Kidney tubule cell (primary cell): ENCODE data around the gene MAML3.

Source experiments
- DNase-seq: peaks from one replicate; pipeline ENCODE4 v3.0.0-alpha.2; 2018; ENCODE audit warnings: low spot score

Gene MAML3

DNA sequence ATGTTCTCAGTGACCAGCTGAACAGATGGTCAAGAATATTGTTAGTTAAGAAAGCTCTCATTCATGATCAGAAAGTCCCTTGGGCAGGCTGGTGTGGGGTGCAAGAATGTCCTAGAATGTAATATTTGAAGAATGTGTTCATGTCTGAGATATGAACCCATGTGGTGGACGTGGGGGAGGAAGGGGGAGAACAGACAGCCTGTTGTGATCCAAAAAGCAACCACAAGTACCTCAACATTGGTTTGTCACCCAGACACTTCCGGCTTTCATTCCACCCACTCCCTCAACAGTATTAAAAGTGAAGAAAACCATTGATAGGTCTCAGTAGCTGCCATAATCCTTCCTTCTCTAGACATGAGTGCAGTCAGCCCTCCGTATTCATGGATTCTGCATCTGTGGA is 82.2 kb downstream of the MAML3 start:
- no peak for DNase-seq

DNA sequence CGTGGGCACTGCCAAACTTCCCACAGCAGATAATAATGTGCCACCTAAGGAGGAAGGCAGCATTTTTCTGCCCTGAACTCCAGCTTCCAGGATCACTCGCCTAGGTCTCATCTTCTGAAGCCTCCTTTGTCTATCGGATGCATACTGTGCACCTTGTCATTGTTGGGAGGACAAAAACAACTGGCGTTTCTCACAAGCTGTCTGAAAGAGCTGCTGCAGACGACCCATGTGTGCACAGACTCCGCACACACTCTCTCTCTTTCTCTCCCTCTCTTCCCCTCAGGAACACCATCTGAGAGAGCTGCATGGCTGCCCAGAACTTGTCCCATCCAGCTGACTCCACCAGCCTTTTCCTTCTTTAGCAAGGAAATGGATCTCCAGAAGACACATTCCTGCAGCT is 83.0 kb downstream of the MAML3 start:
- DNase-seq, result no peak

- DNase-seq, result no peak
These were observed 83.6 kb downstream of the MAML3 start for GRCh38 chr4:140070366-140070765.

DNA sequence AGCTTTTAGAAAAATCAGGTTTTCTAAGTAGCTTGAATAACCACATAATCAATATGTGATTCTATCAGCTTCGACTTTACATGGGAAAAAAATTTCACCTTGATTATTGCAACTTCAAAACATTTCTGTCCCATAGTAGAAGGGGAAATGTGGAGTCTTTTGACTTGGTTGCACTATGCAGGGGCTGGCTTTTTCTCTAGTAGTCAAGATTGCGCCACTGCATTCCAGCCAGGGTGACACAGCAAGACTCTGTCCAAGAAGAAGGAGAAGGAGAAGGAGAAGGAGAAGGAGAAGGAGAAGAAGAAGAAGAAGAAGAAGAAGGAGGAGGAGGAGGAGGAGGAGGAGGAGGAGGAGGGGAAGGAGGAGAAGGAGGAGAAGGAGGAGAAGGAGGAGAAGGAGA is 84.9 kb downstream of the MAML3 start:
- DNase-seq, result no peak

- no peak for DNase-seq
These were observed 85.7 kb downstream of the MAML3 start for GRCh38 chr4:140068271-140068670.

DNA sequence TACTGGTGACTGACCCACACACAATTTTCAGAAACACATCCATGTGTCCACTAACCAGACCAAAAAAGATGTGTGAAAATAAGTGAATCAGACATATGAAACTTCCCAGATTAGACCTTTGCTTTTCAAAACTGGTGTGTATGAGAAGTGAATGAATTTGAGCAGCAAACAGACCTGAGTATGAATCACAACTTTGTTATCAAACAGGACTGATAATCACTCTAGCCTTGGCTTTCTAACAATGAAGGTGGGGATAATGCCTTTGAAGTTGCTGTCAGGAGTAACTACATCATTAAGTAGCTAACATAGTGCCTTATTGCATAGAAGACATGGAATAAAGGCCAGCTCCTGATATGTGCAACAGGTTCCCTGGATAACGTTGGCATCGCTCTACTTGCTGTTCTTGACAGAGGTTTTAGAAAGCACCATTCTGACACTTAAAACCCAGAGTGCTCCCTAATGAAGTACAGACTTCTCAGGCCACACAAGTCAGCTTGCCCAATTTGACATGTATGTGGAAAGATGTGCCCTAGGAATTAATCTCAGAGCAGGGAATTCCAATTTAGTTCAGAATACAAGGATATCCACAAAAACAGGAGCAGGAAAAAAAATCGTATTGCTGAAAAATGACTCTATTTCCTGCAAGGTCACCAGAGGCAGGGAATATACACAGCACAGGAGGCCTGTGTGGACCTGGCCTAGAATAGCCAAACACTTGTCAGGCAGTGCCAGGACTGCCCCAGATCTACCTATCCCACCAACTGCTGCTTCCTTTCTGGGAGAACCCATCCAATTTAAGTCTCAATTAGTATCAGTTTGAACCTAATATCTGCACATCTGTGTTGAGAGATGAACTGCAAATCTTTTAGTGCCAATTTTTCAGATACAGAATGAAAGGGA is 87.7 kb downstream of the MAML3 start:
- DNase-seq, result no peak

GRCh38 chr4:140065393-140065792 is 88.6 kb downstream of the MAML3 start:
- no peak for DNase-seq

DNA sequence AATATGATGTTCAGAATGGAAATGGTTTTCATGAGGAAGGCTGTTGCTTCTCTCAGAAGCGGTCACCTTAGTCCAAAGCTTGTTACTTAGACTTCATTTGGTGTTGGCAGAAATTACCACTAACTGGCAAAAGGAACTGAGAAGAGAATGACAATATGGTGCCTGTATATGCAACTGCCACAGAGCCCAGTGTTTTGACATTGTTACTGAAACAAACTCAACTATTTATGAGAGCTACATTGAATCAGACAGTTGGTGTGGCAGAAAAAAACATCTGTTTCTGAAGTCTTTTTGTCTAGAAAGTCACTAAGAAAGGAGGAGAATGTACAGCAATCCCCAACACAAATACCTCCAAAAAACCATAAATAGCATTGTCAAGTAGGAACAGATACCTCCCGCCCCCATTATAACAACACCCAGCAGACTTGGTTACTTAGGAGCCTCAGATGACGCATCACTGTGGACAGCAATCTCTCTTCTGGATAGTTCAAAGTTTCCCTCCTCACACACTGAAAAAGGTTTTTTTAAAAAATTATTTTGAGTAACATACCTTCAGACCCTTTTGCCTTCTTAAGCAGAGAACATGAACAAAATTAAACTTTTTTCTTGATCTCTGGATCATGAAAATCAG is 92.2 kb downstream of the MAML3 start:
- no peak for DNase-seq

- DNase-seq, result peak; percentile 36
These were observed 92.8 kb downstream of the MAML3 start for GRCh38 chr4:140061194-140061593.

GRCh38 chr4:140059159-140059558 is 94.8 kb downstream of the MAML3 start:
- DNase-seq, result no peak

GRCh38 chr4:140057701-140058100 is 96.3 kb downstream of the MAML3 start:
- no peak for DNase-seq

- no peak for DNase-seq
These were observed 98.0 kb downstream of the MAML3 start for GRCh38 chr4:140056015-140056414.

DNA sequence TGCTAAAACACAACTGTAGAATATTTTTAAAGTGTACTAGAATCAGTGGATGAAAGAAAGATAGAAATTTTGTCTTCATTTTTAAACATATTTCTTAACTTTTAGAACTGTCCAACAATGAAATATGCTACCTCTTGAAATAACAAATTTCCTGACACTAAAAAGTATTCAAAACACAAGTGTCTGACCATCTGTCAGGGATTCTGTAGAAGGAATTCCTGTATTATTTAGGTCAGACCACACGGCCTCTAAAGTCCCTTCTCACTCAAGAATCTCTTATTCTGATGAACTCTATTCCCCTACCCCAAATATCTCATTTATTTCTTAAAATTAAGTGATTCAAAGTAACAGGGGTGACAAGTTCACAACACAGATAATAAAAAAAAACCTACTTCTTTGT is 99.1 kb downstream of the MAML3 start:
- DNase-seq, result no peak

DNA sequence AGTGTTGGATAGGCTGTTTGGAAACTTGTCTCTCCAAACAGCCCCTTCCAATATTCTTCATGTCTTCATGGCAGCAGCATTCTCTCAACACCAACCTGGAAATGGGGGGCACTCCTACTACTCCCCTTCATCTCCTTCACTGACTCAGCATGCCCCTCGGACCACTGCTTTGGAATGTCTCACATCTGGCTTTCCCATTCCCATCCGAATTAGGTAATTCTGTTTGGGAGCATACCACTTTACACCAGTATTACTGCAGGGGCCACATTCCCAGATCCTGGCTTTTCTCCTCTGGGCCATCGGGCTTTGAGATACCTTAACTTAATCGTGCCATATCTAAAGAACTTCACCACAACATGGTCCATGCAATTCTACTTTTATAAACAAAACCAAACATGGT is 100.8 kb downstream of the MAML3 start:
- no peak for DNase-seq

DNA sequence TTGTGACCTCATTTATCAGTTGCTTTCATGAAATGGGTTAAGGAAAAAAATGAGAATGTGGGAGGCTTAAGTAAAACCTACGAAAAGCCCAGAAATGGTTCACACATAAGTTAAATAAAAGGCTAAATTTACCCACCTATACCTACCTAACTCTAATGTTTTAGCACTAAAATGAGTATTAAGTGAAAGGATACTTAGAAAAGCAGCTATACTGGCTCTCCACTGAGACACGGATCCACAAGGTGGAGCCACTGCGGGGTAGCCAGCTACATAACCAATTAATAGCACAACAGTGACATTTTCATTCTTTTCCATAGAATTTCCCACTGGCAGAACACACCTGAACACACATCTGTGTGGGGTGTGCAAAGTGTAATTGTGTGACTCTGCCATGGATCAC is 101.9 kb downstream of the MAML3 start:
- peak; percentile 42 for DNase-seq

GRCh38 chr4:140049849-140050637 is 103.9 kb downstream of the MAML3 start:
- DNase-seq, result no peak

DNA sequence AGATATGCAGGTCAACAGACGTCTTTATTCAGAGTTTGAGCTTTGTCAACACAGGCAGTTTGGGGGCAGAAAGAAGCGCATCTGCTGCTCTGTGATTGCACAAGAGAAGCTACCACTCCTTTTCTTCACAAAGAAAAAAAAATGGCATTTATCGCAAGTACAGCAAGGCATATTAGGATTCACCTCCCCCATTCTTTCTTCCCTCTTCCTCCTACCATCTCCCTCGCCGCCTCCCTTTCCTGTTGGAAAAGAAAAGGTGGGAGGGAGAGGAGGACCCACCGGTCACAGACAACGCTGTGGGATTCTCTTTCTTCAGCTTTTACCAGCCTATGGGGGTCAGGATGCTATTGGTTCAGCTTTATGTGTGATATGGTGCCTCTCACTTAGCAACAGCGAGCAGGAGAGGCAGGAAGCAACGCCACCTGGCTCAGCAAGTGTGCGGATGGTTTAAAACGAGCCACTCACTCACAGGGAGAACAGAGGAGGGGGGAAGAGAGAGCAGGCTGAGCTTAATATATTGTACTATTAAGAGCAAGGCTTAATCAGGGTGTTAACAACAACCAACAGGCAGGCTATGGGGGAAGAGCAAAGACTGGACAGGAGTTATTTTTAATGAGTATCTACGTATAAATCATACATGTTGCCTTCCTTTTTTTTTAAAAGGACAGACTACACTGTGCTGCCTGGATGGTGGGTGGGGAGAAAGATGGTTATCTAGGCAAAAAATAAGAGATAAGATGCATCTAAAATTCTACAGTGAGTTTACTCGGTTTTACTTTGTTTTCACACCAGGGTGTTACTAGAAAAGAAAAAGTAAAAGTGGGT is 104.7 kb downstream of the MAML3 start:
- DNase-seq, result peak; percentile 42

- DNase-seq, result no peak
These were observed 105.5 kb downstream of the MAML3 start for GRCh38 chr4:140048419-140048995.

GRCh38 chr4:140047786-140048185 is 106.2 kb downstream of the MAML3 start:
- DNase-seq, result no peak

DNA sequence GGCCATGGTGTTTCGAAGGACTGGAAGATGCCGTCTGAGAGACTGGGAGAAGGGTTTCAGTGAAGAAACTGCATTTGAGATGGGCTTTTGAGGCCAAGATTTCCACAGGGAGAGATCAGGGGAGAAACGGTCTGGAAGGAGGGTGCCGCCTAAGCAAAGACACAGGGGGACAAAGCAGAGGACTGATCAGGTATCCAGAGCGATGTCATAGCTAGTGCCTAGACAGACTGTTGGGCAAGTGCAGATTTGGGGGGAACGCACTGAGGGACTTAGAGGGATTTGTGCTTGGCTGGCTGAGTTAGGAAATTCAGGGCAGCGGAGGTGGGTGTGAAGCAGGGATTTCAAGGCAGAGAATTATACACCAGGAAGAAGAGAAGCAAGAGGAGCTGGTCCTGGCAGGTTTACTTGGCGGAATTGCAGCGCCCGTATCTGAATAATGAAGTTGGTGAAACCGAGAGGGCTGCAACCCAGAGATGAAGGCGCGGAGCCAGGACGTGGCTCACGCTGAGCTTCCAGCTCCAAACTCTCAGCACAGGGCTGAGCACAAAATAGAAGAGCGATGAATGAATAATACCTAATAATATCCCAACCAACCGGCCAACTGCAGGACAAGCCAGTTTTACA is 106.9 kb downstream of the MAML3 start:
- DNase-seq, result no peak

DNA sequence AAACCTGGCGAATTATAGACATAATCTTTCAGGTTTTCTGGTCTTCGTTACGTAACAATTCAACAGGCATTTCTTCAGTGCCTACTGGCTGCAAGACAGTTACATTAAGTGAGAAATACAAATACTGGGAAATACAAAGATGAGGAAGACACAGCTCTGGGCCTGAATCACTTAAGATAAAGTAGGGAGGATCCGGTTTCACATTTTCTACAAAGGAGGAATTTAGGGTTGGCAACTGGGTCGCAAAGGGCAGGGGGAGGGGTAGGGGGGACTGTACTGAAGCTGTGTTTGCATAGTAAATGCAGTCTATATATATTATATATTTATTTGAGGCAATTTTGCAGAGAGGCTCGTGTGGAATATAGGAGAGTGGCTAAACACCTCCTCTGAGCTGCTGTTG is 107.4 kb downstream of the MAML3 start:
- no peak for DNase-seq
